ENCODE data around the gene MROH8.

MROH8 gene

GRCh38 chr20:37053230-37053950 lies 126.0 kb downstream of the MROH8 start:
- no peak for TF ChIP-seq CTCF (conservative IDR thresholded peaks at IDR 0.05; ENCODE audit: low read depth, low read length)
- peaks cover 11% of the 10 kb centered on the region; the same call in 1 of the 2 replicates for H3K36me3 ChIP-seq (ENCODE audit: insufficient read depth)

More at GRCh38 chr20:37053230-37053950, 126.0 kb downstream of the MROH8 start:
- Histone ChIP-seq H3K27me3 (ENCODE audit: insufficient read depth, low read depth) (no peaks in the 10 kb centered on the region), H2AFZ (ENCODE audit: low read depth) (no peak overlapping the region), H3K4me3 (IDR thresholded peaks at IDR 0.05; ENCODE audit: insufficient read depth, low read depth, low read length) (no peak overlapping the region), H3K79me2 (ENCODE audit: insufficient read depth, low read depth) (no peaks in the 10 kb centered on the region), H3K9ac (no peak overlapping the region), H4K20me1 (ENCODE audit: insufficient read depth) (no peaks in the 10 kb centered on the region), H3K4me1 (ENCODE audit: low read depth, poor library complexity, severe bottlenecking) (no peaks in the 10 kb centered on the region), H3K27ac (no peak overlapping the region), H3K4me2 (no peak overlapping the region)

Measured in KMS-11 (cell line).